GM18868 (cell line): ENCODE measurements around the gene MMP10.

Experiments
- ATAC-seq: cut with Tn5 transposase; IDR thresholded peaks from one replicate; pipeline ENCODE4 v1.9.1; 2021; ENCODE audit warnings: mild to moderate bottlenecking, moderate library complexity; ENCODE audit not compliant: unreplicated experiment

Gene MMP10

DNA sequence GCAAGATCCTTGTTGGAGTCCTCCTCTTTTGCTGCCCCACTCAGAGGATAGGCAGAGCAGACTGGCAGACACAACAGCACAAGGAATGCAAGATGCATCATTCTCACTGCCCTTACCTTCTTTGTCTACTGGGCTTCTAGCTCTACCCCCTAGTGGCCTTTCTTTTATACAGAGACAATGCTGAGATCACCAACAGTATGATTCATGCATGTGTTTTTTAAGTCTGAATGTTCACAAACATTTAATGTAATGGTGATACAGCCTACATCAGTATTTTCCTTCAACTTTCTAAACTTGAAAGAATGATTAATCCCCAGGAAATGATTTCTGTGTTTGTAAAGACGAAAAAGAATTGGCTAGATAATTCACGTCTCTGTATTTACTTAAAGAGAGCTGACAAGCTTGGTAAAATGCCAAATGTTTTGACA, at the start of gene MMP10:
MMP10 (minus strand) TSS at position 138 of the 428 bp plus-strand sequence; CDS start at position 101, 37 bp downstream.
- no peak for ATAC-seq

DNA sequence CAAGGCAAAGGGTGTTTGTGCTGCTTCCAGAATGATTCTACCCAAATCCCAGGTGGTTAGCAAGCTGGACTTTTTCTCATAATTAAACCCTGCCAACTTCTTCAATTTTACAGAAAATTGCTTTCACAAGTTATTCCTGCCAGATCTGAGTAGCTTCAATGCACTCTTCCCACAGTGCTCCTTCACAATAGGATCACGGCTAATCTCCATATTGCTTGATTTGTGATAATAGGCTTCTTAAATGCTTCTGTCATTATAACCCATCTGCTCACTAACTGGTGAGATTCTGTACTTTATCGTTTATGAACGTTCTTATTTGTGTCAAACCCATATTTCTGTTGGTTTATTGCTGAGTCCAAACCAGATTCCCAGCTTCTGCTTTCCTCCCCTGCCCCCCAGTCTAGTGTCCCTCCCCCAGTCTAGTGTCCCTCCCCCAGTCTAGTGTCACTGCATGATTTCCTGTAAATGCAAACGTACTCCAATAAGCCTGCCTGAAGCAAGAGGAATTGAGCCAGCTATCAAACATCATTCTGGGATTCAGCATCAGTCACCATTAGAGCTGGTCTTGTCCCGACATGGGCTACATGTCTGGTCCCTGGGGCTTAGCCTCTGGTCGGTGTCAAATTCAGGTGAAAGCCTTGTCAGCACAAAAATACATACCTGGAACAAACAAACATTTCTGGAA, 49.0 kb upstream of the MMP10 start:
- ATAC-seq, result no peak

DNA sequence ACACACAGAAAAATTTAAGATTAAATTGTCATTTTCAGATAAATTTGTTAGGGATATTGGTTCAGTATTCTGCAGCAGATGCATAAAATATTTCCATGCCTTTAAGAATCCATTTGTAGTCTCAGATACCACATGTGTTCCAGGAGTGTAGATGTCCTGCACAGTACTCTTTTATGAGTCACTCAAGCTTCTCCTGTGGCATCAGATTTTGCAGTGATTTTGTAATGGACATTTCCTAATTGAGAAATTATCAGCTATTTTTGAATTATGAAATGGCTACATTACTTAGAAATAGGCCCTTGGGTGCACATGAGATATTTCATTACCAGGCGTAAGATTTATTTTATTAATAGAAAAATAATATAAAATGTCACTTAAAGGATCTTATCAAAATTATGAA, 44.1 kb upstream of the MMP10 start:
- ATAC-seq, result no peak

DNA sequence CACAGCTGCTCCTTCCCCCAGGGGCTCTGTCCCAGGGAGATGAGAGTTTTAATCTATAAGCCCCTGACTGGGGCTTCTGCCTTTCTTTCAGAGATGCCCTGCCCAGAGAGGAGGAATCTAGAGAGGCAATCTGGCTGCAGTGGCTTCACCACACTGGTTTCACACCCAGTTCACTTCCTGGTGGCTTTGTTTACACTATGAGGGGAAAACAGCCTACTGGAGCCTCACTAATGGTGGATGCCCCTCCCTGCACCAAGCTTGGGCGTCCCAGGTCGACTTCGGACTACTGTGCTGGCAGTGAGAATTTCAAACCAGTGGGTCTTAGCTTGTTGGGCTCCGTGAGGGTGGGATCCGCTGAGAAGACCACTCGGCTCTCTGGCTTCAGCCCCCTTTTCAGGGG, 39.1 kb upstream of the MMP10 start:
- no peak for ATAC-seq

DNA sequence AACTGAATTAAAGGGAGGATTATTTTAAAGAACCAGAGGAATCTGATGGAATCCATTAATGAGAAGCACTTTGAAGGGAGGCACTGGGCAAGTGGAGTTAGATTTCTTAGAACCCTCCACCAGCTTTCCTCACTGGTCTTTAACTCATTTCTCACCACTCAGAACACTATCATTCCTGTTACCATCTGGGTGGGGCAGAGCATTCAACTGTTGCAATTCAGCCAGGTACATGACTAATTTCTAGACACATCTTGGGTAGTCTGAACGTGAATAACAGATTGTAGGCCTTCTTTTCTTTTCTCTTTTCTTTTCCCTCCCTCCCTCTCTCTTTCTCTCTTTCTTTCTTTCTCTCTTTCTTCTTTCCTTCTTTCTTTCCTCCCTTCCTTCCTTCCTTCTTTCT, 33.1 kb upstream of the MMP10 start:
- ATAC-seq, result no peak

DNA sequence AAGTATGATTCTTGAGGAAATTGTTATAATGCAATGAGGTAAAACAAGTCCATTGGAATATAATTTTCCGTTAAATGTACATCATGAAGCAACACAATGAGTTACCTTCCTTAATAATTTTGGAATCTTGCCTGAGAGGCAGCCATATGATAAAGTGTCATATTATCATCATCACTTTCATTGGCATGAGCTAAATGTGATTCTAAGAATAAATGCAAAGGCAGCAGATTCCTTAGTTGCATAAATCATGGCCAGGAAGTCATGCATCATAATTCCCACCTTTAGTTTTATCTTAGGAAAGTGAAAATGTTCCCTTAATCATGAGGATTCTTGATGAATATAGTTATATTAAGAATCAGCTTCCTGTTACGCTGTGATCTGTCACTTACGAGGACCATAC, 31.8 kb upstream of the MMP10 start:
- ATAC-seq, result no peak

DNA sequence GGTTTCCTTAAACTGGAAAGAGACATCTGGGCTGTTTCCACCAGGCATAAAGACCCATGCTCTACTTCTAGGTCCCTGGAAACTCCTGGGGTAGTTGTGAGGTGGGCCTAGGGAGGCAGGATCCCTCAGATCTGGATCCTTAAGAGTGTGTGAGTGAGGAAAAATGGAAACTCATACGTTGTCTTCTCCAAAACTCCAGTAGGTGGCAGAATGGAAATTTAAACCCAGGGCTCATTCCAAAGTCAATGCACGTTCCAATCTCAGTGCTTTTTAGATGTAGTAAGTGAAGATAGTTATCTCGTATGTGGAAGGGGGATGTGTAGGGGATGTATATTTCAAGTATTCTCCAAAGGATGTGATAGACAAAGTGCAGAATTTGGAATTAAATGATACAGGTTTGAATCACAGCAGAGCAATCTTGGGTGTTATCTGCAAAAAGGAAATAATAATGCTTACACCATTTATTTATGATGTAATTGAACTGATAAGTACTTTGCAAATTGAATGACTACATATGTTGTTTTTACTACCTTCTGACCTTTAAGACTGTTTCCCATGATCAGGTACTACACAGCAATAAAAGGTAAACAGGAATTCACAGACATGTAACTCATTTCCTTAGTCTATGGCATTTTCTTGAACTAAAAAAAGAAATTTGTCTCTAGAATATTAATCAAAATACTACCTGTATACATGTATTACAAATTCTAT, 30.7 kb upstream of the MMP10 start:
- ATAC-seq, result no peak

DNA sequence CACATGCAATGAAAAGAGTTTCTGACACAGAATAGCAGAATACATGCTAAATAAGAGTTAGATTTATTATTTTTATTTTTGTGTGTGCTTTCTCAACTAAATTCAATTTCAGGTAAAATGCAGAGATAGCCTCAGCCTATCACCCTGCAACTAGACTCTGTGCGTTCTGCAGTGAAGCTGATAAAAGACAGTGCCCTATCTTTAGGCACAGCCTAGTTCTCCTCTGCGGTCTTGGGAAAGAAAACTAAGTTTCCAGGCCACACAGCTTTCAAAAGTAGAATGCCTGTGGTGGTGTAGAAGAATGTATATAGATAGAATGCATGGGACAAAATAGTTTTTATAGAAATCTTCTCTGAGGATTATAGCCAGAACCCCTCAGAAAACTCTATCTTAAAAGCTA, 29.5 kb upstream of the MMP10 start:
- ATAC-seq, result no peak

DNA sequence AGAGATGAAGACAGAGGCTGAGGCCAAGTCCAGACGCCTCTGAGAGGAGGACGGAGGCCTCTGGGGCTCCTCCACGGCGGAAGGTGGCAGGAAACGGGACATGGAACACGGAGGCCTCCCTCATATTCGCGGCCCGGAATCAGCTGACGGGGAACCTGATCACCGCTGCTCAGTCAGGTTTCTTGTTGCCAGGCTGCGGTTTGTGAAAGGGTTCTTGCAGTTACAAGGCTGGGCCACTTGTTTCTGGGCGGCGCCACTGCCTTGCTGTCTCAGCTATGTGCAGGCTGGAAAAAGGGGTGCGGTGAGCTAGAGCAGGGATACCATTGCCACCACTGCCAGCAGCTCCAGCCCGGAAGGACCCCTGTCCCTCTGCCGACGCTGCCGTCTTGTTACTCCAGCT, 27.5 kb upstream of the MMP10 start:
- peak; percentile 88 for ATAC-seq

DNA sequence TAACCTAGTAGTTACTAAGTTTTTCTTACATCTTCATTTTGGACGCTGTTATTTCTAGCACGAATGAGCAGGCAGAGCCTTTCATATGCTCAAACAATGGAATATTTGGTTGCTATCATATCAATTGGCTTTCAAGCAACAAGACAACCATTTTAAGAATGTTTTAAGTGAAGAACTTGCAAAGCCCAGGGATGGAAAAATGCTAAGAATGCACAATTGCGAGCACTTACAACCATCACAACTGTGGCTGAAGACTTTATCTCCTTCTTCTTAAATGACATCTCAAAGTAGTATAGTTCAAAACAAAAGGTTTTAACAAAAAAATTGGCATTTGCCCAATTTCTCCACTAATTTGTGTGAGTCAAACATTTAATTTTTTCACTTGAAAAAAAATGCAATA, 25.9 kb upstream of the MMP10 start:
- ATAC-seq, result no peak

DNA sequence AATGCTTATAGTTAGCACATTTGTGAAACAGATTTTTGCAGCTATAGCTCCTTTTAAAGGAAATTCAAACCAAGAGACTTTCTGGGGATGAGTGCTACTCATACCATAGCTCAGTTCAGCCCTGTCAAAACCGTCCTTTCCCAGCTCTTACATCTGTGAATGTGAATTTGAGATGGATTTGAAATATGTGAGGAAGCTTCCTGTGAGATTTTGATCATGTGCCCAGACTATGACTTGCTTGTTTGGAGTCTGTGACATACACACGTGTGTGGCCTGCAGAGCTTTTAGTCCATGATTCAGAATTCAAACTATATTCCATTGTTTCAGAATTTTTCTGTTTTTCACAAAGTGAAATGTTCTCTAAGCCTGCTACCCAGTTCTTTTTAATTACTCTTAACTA, 21.9 kb upstream of the MMP10 start:
- no peak for ATAC-seq

DNA sequence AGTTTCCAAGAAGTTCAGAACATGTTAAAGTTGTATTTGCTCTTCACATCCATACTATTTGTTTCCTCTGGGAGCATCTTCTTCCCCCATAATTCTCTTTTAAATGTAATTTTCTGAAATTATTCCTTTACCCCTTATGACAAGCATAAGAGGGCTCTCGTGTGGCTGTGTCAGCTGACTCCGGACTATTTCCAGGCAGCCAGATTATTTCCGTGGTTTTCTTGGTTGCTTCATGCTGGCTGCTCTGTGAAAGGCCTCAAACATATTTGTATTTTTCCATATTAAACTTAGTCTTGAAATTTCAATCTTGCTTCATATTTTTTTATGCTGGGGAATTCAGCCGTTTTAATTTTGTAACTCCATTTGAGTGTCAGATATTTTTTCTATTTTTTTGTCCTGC, 20.3 kb upstream of the MMP10 start:
- ATAC-seq, result no peak

DNA sequence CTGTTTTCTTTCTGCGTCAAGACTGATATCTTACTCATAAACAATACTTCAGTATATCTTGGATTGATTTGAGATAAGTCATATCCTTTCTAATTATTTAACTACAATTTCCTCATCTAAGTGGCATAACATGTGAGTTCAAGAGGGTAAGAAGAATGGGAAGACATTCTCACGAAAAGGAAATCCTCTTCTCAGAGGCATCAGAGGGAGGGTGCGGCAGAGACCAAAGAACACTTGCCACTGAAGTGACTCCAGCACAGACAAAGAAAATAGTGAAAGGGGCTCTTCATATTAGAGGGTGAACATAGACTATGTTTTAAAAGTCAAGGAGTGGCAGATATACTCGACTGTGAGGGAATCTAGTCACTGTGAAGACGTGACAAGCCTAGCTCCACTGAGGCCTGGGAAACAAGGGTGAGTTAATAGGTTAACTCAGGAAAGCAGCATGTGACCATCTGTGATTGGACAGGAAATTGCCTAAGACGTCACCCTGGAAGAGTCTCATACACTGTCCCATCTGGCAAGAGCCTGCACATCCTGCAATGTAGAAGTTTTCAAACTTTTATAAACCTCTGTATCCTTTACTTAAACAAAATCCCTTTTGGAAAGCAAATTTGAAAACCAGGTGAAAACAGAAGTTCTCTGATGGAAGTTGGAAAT, 19.4 kb upstream of the MMP10 start:
- no peak for ATAC-seq

DNA sequence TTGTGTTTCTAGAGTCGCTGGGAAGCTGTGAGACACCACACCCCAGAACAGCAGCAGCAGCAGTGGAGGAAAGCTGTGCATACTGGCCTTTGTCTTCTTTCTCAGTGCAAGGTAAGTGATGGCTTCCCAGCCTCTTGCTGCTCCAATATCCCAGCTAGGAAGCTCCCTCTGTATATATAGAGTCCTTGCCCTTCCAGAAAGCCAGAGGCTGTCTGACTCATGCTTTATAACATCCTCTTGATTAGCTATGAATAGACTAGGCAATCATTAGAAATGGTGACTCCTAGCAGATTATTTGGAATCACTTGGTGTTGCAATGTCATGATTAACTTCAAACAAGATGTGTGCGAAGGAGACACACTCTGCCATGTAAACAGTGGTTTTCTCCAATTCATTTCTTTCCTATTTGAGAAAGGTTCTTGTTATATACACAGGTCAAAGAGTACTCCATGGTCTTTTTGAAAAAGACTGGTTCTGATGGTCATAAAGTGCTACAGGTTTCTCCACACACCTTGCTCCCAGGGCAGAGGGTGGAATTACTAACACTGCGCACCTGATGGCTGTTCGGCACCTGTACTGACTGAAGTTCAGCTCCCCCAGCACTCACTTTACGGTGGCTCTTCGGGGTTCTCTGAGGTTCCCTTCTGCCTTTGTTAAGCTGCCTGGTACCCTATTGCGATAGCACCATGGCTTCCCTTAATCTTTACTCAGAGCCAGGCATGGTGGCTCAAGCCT, 17.8 kb upstream of the MMP10 start, which contains the start of gene MMP1:
MMP1 (minus strand) TSS at position 149 of the 735 bp plus-strand sequence; CDS start at position 81, 68 bp downstream.
- no peak for ATAC-seq

DNA sequence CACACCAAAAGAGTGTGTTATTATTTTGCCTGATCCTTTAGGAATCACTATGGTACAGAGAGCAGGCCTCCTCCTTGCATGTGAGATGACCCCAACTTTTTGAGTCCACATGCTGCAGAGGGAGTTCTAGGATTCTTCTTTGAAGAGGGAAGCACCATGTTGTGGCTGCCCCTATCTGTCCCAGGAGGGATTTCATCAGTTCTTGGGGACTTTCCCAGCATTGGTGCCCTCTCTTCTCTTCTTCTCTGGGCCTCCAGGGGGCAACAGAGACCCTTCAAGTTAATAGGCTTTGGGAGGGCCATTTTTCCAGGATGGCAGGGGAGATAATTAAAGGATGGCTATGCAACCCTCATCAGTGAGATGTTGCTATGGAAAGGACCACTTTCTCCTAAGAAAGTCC, 14.0 kb upstream of the MMP10 start:
- peak; percentile 99 for ATAC-seq

DNA sequence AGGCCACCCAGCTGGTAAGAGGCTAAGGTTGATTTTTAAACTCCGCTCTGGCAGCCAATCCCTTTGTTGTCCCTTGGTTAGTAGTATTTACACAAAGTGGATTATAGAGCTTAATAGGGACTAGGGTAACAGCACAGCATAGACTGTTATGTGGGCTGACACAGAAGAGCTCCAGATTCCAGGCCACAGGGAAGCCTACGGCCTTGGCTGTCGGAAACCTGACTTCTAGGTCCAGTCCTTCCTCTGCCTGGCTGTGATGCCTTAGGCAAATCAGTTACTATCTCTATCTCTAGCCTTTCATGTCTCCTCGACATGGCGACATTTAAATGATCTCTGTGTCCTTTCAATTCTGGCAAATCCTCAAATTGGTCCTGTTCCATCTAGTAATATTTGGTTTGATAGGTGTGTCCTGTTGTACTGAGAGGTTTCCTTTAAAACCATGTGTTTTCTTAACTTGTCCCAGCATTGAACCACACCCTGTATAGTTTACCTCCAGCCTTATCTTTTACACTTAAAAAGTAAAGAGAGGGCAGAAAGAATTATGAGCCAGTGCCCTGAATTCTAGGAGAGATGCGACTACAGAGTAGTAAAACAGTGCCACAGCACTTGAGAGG, 13.4 kb upstream of the MMP10 start:
- ATAC-seq, result no peak

DNA sequence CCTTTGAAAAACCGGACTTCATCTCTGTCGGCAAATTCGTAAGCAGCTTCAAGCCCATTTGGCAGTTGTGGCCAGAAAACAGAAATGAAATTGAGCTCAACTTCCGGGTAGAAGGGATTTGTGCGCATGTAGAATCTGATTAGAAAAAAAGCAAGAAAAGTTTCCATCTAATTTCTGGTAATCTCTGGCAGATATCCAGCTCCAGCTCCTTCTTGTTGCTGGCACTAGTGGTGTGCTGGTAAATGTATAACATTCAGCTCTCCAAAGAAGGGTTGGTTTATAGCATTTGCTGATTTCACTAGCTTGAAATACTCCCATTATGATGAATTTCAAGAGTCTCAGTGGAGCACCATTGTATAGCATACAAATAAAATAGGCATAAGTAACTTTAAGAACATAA, 12.2 kb upstream of the MMP10 start:
- ATAC-seq, result no peak

DNA sequence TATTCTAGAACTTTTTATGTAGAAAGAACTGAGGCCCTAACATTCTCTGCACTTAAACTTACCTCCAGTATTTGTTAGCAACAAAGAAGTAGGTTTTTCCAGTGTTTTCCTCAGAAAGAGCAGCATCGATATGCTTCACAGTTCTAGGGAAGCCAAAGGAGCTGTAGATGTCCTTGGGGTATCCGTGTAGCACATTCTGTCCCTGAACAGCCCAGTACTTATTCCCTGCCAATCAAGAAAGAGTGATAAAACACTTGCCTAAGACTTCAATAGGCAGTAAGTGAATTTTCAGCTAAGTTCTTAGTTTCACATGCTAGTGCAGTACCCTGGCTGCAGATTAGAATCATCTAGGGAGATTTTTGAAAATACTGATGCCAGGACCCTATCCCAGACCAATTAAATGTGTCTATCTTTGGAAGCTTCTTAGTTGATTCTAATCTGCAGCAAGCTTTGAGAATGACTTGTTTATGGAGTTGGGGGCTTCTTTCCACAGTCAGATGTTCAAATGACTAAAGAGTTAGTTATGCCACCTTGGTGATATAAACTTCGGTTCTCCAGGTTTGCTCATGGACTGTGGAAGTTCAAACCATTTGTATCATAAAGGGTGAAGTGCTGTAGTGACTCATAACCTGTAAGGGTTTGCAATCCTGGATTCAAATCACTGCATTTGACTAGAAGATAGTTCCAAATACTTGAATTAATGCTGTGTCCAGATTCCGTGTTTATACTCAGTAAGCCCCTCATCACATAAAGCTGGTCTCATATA, 11.0 kb upstream of the MMP10 start:
- ATAC-seq, result no peak

DNA sequence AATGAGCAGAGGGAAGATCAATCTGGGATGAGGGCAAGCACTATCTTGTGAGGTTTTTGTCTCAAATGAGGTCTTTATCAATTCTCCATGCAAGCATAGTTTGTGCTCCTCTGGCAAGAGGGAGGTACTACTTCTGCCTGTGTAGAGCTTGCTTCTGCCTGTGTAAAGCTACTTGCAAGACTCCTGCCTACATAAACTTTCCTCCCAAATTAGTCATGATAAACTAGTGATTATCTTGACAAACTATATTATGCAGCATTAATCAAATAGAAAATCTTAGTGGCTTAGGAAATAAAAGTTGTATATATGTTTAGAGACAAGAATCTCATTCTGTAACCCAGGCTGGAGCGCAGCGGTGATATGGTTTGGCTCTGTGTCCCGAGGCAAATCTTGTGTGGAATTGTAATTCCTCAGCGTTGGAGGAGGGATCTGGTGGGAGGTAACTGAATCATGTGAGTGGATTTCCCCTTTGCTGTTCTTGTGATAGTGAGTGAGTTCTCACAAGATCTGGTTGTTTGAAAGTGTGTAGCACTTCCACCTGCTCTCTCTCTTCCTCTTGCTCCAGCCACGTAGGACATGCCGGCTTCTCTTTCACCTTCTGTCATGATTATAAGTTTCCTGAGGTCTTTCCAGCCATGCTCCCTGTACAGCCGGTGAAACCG, 8.0 kb upstream of the MMP10 start:
- ATAC-seq, result no peak

DNA sequence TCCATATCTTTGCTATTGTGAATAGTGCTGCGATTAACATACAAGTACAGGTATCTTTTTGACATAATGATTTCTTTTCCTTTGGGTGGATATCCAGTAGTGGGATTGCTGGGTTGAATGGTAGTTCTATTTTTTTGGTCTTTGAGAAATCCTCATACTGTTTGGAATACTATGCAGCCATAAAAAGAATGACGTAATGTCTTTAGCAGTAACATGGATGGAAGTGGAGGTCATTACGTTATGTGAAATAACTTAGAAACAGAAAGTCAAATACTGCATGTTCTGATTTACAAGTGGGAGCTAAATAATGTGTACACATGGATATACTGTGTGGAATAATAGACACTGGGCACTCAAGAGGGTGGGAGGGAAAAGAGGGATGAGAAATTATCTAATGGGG, 4.0 kb upstream of the MMP10 start:
- ATAC-seq, result no peak
